Retinal pigment epithelial cell (primary cell): ENCODE results near the gene CDK3.
"Not testable (repeated sequence)": the region's sequence is repeated elsewhere in the genome, so short reads cannot be mapped to it uniquely, and the experiment has no call there.

Experiments used
- DNase-seq: peaks from one replicate; pipeline ENCODE4 v3.0.0-alpha.2; 2010; ENCODE audit warnings: low read depth
- H3K4me3 ChIP-seq: 2 replicates; pipeline ENCODE4 v1.5.1; 2011; ENCODE audit warnings: mild to moderate bottlenecking, low read length, control low read depth, moderate library complexity
- CTCF ChIP-seq: conservative IDR thresholded peaks from 2 replicates; pipeline ENCODE4 v1.5.1; 2011; ENCODE audit warnings: low read depth, low read length, control low read depth, inconsistent platforms

The CDK3 gene

DNA sequence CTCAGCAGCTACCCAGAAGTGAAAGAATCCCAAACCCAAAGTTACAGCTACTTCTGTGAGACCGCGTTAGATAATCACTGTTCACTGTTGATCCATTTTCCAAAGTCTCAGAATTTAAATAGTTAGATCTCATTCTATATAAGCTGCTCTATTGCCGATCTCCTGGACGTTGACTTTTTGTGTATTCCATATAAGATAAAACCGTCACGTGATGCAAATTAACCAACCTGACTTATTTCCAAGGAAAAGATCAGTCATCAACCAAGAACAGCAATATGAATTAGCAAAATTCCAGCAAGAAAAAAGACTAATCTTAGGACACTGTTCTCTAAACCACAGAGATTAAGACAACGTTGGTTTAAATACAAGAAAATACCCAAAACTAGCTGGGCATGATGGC, 30.0 kb upstream of the CDK3 start:
- DNase-seq: no peak
- no peak overlapping the region for H3K4me3 ChIP-seq
- no peak for TF ChIP-seq CTCF

DNA sequence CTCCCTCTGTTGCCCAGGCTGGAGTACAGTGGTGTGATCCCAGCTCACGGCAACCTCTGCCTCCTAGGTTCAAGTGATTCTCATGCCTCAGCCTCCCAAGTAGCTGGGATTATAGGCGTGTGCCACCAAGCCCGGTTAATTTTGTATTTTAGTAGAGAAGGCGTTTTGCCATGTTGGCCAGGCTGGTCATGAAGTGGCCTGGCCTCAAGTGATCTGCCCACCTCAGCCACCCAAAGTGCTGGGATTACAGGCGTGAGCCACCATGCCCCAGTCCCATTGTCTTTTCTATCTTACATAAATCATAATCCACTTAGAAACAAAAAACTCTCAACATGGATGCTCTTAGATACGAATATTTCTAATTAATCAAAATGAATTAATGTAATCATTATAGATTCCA, 25.5 kb upstream of the CDK3 start:
- not testable (repeated sequence) for DNase-seq, H3K4me3 ChIP-seq

DNA sequence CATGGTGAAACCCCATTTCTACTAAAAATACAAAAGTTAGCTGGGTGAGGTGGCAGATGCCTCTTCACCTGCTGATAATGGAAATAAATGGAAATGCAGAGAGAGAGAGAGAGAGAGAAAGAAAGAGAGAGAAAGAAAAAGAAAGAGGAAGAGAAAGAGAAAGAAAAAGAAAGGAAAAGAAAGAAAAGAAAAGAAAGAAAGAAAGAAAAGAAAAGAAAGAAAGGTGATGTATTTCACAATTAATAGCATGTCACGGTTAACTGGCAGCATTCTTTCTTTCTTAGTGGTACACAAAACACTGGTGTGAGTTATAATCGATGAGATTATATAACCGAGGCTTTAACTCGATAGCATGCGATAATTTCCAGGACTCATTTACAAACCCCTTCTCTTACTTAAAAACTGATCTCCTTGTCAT, 24.9 kb upstream of the CDK3 start:
- H3K4me3 ChIP-seq: no peak overlapping the region
- DNase-seq: no peak
- TF ChIP-seq CTCF: no peak

GRCh38 chr17:75976175-75976848, 24.3 kb upstream of the CDK3 start:
- DNase-seq: no peak
- no peak overlapping the region for H3K4me3 ChIP-seq

DNA sequence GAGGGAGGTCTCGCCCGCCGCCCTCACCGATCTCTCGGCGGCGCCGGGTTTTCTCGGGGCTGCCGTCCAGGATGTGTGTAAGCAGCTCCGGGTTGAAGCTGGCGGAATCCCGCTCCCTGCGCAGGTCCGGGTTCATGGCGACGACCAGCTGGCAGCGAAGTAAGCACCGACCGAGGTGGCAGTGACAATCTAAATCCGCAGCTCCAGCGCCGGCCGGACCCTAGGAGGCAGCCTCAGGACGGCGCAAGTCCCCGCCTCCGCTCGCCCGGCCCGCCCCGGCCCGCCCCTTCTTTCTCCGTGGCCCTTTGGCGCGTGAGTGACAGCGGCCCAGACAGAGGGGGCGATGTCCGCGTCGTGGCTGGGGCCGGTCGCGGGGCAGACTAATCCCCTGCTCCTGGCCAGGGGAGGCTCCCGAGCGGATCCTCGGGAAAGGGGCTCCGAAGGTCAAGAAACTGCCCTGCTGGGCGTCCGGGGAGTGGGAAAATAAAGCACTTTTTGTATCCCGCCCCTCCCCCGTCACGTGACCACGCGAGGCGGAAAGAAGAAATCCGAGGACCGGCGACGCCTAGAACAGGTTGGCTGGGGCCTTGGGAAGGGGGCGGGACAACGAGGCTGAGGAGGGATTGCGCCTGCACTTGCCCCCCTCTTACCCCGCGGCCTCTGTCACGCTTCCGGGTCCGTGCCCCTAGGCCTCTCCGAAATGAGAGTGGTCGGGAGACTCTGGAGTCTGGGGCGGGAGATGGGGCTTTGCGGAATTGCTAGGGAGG, 21.5 kb upstream of the CDK3 start, which contains the start of the genes ACOX1 and TEN1:
ACOX1 (minus strand) TSS at position 229 of the 767 bp plus-strand sequence; CDS start at position 136, 93 bp downstream.
TEN1 (plus strand) TSS at position 303 of the 767 bp plus-strand sequence. CDS start 6,953 bp downstream, outside the sequence.
- no peak for TF ChIP-seq CTCF
- peak; percentile 90 for DNase-seq
- peak within 1 kb of the TSS; percentile 85 for H3K4me3 ChIP-seq

More at GRCh38 chr17:75976175-75976848, 24.3 kb upstream of the CDK3 start:
- no peak for TF ChIP-seq CTCF

- peak overlapping the region; percentile 85 for H3K4me3 ChIP-seq
- TF ChIP-seq CTCF: no peak
- DNase-seq: peak; percentile 72
Measured at GRCh38 chr17:75979705-75980187, 20.9 kb upstream of the CDK3 start.

DNA sequence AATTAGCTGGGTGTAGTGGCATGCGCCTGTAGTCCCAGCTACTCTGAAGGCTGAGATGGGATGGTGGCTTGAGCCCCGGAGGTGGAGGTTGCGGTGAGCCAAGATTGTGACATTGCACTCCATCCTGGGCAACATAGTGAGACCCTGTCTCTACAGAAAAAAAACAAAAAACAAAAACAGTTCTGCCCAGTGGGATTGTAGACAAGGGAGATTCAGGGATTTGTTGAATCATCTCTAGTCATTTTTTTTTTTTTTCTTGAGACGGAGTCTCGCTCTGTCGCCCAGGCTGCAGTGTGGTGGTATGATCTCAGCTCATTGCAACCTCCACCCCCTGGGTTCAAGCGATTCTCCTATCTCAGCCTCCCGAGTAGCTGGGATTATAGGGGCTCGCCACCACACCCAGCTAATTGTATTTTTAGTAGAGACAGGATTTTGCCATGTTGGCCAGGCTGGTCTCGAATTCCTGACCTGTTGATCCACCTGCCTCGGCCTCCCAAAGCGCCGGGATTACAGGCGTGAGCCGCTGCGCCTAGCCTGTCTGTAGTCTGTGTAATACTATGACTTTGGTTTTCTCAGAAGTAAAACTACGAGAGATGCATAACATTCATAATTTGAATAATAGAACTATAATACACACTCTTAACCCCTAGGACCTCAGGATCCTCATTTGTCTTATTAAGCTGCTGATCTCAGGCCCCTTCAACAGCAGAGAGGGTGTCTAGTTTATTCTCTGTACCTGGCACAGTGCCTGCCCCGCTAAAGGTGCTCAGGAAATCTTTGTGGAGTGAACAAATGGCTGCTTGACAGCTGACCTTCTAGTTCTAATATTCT, 20.3 kb upstream of the CDK3 start:
- no peak for DNase-seq
- TF ChIP-seq CTCF: no peak
- peak overlapping the region; percentile 85 for H3K4me3 ChIP-seq
